ENCODE results near the gene ASXL1. TPM values are rescaled to one million over a fixed set of nuclear protein-coding genes. Genes with fewer than 3 reads are reported as not detected.

Gene ASXL1
- total and polyA plus RNA-seq, 2 experiments from 2014 or later = 10.4 to 29.0 TPM

- TF ChIP-seq STAT1 (IDR thresholded peaks at IDR 0.05; ENCODE audit: unreplicated experiment) = no peak
- TF ChIP-seq ZNF114 (CRISPR knock-in tag; IDR thresholded peaks at IDR 0.05) = no peak
- TF ChIP-seq, protein P1, sequence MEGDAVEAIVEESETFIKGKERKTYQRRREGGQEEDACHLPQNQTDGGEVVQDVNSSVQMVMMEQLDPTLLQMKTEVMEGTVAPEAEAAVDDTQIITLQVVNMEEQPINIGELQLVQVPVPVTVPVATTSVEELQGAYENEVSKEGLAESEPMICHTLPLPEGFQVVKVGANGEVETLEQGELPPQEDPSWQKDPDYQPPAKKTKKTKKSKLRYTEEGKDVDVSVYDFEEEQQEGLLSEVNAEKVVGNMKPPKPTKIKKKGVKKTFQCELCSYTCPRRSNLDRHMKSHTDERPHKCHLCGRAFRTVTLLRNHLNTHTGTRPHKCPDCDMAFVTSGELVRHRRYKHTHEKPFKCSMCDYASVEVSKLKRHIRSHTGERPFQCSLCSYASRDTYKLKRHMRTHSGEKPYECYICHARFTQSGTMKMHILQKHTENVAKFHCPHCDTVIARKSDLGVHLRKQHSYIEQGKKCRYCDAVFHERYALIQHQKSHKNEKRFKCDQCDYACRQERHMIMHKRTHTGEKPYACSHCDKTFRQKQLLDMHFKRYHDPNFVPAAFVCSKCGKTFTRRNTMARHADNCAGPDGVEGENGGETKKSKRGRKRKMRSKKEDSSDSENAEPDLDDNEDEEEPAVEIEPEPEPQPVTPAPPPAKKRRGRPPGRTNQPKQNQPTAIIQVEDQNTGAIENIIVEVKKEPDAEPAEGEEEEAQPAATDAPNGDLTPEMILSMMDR (conservative IDR thresholded peaks at IDR 0.05; ENCODE audit: low read depth in 2 of 2) = no peak
- no peak for TF ChIP-seq EZH2 (IDR thresholded peaks at IDR 0.05; ENCODE audit: low read depth, unreplicated experiment)
- TF ChIP-seq ZNF331 (CRISPR knock-in tag; IDR thresholded peaks at IDR 0.05; ENCODE audit: low read depth) = no peak
- TF ChIP-seq EZH2phosphoT487 (IDR thresholded peaks at IDR 0.05; ENCODE audit: unreplicated experiment) = no peak
- no peak for TF ChIP-seq REST (IDR thresholded peaks at IDR 0.05; ENCODE audit: unreplicated experiment)
- TF ChIP-seq POLR2AphosphoS5 (IDR thresholded peaks at IDR 0.05; ENCODE audit: low read depth) = no peak
- TF ChIP-seq, protein P2, sequence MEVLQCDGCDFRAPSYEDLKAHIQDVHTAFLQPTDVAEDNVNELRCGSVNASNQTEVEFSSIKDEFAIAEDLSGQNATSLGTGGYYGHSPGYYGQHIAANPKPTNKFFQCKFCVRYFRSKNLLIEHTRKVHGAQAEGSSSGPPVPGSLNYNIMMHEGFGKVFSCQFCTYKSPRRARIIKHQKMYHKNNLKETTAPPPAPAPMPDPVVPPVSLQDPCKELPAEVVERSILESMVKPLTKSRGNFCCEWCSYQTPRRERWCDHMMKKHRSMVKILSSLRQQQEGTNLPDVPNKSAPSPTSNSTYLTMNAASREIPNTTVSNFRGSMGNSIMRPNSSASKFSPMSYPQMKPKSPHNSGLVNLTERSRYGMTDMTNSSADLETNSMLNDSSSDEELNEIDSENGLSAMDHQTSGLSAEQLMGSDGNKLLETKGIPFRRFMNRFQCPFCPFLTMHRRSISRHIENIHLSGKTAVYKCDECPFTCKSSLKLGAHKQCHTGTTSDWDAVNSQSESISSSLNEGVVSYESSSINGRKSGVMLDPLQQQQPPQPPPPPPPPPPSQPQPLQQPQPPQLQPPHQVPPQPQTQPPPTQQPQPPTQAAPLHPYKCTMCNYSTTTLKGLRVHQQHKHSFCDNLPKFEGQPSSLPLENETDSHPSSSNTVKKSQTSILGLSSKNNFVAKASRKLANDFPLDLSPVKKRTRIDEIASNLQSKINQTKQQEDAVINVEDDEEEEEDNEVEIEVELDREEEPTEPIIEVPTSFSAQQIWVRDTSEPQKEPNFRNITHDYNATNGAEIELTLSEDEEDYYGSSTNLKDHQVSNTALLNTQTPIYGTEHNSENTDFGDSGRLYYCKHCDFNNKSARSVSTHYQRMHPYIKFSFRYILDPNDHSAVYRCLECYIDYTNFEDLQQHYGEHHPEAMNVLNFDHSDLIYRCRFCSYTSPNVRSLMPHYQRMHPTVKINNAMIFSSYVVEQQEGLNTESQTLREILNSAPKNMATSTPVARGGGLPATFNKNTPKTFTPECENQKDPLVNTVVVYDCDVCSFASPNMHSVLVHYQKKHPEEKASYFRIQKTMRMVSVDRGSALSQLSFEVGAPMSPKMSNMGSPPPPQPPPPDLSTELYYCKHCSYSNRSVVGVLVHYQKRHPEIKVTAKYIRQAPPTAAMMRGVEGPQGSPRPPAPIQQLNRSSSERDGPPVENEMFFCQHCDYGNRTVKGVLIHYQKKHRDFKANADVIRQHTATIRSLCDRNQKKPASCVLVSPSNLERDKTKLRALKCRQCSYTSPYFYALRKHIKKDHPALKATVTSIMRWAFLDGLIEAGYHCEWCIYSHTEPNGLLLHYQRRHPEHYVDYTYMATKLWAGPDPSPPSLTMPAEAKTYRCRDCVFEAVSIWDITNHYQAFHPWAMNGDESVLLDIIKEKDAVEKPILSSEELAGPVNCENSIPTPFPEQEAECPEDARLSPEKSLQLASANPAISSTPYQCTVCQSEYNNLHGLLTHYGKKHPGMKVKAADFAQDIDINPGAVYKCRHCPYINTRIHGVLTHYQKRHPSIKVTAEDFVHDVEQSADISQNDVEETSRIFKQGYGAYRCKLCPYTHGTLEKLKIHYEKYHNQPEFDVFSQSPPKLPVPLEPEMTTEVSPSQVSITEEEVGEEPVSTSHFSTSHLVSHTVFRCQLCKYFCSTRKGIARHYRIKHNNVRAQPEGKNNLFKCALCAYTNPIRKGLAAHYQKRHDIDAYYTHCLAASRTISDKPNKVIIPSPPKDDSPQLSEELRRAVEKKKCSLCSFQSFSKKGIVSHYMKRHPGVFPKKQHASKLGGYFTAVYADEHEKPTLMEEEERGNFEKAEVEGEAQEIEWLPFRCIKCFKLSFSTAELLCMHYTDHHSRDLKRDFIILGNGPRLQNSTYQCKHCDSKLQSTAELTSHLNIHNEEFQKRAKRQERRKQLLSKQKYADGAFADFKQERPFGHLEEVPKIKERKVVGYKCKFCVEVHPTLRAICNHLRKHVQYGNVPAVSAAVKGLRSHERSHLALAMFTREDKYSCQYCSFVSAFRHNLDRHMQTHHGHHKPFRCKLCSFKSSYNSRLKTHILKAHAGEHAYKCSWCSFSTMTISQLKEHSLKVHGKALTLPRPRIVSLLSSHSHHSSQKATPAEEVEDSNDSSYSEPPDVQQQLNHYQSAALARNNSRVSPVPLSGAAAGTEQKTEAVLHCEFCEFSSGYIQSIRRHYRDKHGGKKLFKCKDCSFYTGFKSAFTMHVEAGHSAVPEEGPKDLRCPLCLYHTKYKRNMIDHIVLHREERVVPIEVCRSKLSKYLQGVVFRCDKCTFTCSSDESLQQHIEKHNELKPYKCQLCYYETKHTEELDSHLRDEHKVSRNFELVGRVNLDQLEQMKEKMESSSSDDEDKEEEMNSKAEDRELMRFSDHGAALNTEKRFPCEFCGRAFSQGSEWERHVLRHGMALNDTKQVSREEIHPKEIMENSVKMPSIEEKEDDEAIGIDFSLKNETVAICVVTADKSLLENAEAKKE (CRISPR knock-in tag; IDR thresholded peaks at IDR 0.05) = no peak
- no peak for TF ChIP-seq CREB1 (CRISPR knock-in tag; IDR thresholded peaks at IDR 0.05; ENCODE audit: low read depth)
- no peak for TF ChIP-seq JUNB (IDR thresholded peaks at IDR 0.05; ENCODE audit: unreplicated experiment)
- no peak for TF ChIP-seq NANOG (IDR thresholded peaks at IDR 0.05; ENCODE audit: borderline replicate concordance)
- TF ChIP-seq, protein P3, sequence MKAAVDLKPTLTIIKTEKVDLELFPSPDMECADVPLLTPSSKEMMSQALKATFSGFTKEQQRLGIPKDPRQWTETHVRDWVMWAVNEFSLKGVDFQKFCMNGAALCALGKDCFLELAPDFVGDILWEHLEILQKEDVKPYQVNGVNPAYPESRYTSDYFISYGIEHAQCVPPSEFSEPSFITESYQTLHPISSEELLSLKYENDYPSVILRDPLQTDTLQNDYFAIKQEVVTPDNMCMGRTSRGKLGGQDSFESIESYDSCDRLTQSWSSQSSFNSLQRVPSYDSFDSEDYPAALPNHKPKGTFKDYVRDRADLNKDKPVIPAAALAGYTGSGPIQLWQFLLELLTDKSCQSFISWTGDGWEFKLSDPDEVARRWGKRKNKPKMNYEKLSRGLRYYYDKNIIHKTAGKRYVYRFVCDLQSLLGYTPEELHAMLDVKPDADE (IDR thresholded peaks at IDR 0.05) = no peak
- no peak for DNase-seq (ENCODE audit: low spot score)
- peaks cover under 1% of the 10 kb centered on the region for H3K36me3 ChIP-seq (ENCODE audit: insufficient read depth)
Observed at GRCh38 chr20:32436968-32437367, 78.8 kb downstream of the ASXL1 start.

More at GRCh38 chr20:32436968-32437367, 78.8 kb downstream of the ASXL1 start:
- H3K4me3 ChIP-seq = no peak overlapping the region
- Mint-ChIP-seq H3K4me3 (no peak overlapping the region), H3K4me1 (peaks cover 8% of the 10 kb centered on the region; the same call in 2 of the 3 replicates), H3K36me3 (ENCODE audit: low read depth) (peaks cover 19% of the 10 kb centered on the region), H3K9me3 (no peaks in the 10 kb centered on the region), H3K27ac (no peak overlapping the region), H3K27me3 (ENCODE audit: insufficient read depth, low read depth, poor library complexity) (no peaks in the 10 kb centered on the region)
- H3K27ac ChIP-seq (ENCODE audit: low read depth) = no peak overlapping the region
- H3K4me1 ChIP-seq (ENCODE audit: insufficient read depth) = 0 out of 2 replicates have a peak, but pooled peaks cover 8% of the 10 kb centered on the region
- no peak overlapping the region for H2AFZ ChIP-seq
- peaks cover 29% of the 10 kb centered on the region for H4K20me1 ChIP-seq (replicated peaks; ENCODE audit: insufficient read depth)
- no peaks in the 10 kb centered on the region for H3K79me2 ChIP-seq (replicated peaks; ENCODE audit: insufficient read depth)
- 0 out of 2 replicates have a peak, but pooled peaks cover 4% of the 10 kb centered on the region for H3K9me2 ChIP-seq (ENCODE audit: insufficient read depth)
- H3K27me3 ChIP-seq (ENCODE audit: insufficient read depth) = no peaks in the 10 kb centered on the region
- peaks cover 6% of the 10 kb centered on the region; the same call in 1 of the 2 replicates for H3F3A ChIP-seq (replicated peaks; ENCODE audit: low read depth)
- no peak overlapping the region for H3K4me2 ChIP-seq
- no peak for ATAC-seq

All from GM23338 (cell line).